Fibroblast of villous mesenchyme (primary cell): ENCODE results near the gene CCN6. TPM values are rescaled to one million over a fixed set of nuclear protein-coding genes. Genes with fewer than 3 reads are reported as not detected.
"Not testable (repeated sequence)": the region's sequence is repeated elsewhere in the genome, so short reads cannot be mapped to it uniquely, and the experiment has no call there.

Source experiments
- DNase-seq: peaks from one replicate; pipeline ENCODE4 v3.0.0-alpha.2; 2010; ENCODE audit warnings: low read depth
- H3K4me3 ChIP-seq: 2 replicates; pipeline ENCODE4 v1.5.1; 2011; ENCODE audit warnings: low read depth, mild to moderate bottlenecking, low read length
- total RNA-seq: library from RNA; depleted of rRNA; stranded (reverse); fragments of >200 nt; gene quantifications from 2 replicates; pipeline ENCODE4 v1.2.3, GENCODE V29; 2012
- TF ChIP-seq, protein P1 (sequence below): IDR thresholded peaks from 2 replicates; pipeline ENCODE4 v1.5.1; 2012; ENCODE audit warnings: low read depth, mild to moderate bottlenecking, low read length; ENCODE audit not compliant: insufficient read depth

CCN6 gene
- total RNA-seq, 1 donor = not detected

GRCh38 chr6:112049026-112049799, 4.7 kb upstream of the CCN6 start:
- no peak overlapping the region for H3K4me3 ChIP-seq
- TF ChIP-seq, protein P1, sequence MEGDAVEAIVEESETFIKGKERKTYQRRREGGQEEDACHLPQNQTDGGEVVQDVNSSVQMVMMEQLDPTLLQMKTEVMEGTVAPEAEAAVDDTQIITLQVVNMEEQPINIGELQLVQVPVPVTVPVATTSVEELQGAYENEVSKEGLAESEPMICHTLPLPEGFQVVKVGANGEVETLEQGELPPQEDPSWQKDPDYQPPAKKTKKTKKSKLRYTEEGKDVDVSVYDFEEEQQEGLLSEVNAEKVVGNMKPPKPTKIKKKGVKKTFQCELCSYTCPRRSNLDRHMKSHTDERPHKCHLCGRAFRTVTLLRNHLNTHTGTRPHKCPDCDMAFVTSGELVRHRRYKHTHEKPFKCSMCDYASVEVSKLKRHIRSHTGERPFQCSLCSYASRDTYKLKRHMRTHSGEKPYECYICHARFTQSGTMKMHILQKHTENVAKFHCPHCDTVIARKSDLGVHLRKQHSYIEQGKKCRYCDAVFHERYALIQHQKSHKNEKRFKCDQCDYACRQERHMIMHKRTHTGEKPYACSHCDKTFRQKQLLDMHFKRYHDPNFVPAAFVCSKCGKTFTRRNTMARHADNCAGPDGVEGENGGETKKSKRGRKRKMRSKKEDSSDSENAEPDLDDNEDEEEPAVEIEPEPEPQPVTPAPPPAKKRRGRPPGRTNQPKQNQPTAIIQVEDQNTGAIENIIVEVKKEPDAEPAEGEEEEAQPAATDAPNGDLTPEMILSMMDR = no peak
- no peak for DNase-seq

- no peak for DNase-seq
- no peak overlapping the region for H3K4me3 ChIP-seq
- TF ChIP-seq, protein P1 = no peak
Observed at GRCh38 chr6:112049996-112050395, 3.9 kb upstream of the CCN6 start.

- TF ChIP-seq, protein P1 = no peak
- no peak overlapping the region for H3K4me3 ChIP-seq
- DNase-seq = no peak
Observed at GRCh38 chr6:112050429-112050828, 3.5 kb upstream of the CCN6 start.

- not testable (repeated sequence) for DNase-seq, H3K4me3 ChIP-seq
Observed at GRCh38 chr6:112051251-112051740, 2.6 kb upstream of the CCN6 start.

- no peak for DNase-seq
- TF ChIP-seq, protein P1 = no peak
- no peak overlapping the region for H3K4me3 ChIP-seq
Observed at GRCh38 chr6:112054555-112055190, 769 bp downstream of the CCN6 start.

- TF ChIP-seq, protein P1 = no peak
- no peak overlapping the region for H3K4me3 ChIP-seq
- no peak for DNase-seq
Observed at GRCh38 chr6:112058243-112059032, 4.5 kb downstream of the CCN6 start.

DNA sequence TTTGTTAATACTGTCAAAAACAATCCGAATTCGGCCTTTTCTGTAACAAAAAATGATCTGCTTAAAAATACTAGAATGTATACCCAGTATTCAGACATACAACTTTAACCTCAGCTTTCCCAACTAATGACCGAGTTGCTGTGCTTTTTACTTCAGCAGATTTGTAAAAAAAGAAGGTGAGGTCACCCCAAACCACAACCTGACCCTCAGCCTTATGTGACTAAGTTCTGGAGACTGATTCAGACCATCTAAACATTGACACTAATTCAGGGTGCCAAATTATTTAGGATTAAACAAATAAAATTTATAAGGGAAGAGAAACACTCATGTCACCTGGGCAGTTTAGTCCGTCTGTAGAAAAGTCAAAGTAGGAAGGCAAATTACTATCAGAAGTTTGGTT, 7.7 kb downstream of the CCN6 start:
- DNase-seq = no peak
- no peak overlapping the region for H3K4me3 ChIP-seq
- TF ChIP-seq, protein P1 = no peak
